ENCODE measurements around the gene DGKQ.
"Not testable (repeated sequence)": the region's sequence is repeated elsewhere in the genome, so short reads cannot be mapped to it uniquely, and the experiment has no call there.

The DGKQ gene

GRCh38 chr4:1009542-1010394 is 36.4 kb upstream of the DGKQ start:
- peak; percentile 92 for DNase-seq

- DNase-seq = peak; percentile 76
Observed at GRCh38 chr4:1008840-1009541, 35.6 kb upstream of the DGKQ start.

GRCh38 chr4:1006856-1007255 is 33.5 kb upstream of the DGKQ start:
- no peak for DNase-seq

GRCh38 chr4:1004557-1005485 is 31.5 kb upstream of the DGKQ start:
- no peak for DNase-seq

GRCh38 chr4:1004071-1004418 is 30.7 kb upstream of the DGKQ start:
- no peak for DNase-seq

DNA sequence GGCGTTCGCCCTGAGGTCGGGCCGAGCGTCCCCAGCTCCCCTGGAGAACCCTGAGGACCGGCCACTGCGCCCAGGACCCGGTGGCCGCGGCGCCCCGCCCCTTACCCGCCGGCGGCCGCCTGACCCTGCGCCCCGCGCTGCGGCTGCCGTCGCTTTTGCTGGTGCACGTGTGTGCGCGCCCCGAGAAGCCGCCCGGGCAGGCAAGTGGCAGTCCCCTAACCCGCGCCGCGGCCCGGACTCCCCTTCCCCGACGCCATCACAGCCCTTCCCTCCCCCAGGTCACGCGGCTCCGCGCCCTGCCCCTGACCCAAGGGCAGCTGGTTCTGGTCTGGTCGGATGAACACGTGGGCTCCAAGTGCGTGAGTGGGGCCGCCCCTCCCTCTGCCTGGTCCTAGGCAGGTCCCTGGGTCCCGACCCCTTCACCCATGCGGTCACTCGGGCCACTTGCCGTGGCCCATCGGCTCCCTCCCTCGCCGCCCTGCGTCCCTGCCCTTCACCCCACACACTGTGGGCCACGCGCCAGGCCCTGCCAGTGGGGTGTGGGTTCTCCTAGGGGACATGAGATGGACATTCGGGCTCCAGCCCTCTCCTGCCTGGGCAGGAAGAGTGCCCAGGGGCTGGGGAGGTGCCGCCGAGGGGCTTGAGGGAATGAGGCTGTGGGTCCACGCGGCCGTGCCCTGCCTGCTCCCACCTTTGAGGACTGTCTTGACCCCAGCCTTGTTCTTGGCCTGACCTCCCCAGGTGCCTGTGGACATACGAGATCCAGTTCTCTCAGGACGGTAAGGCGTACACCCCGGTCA is 30.1 kb upstream of the DGKQ start:
- no peak for DNase-seq

DNA sequence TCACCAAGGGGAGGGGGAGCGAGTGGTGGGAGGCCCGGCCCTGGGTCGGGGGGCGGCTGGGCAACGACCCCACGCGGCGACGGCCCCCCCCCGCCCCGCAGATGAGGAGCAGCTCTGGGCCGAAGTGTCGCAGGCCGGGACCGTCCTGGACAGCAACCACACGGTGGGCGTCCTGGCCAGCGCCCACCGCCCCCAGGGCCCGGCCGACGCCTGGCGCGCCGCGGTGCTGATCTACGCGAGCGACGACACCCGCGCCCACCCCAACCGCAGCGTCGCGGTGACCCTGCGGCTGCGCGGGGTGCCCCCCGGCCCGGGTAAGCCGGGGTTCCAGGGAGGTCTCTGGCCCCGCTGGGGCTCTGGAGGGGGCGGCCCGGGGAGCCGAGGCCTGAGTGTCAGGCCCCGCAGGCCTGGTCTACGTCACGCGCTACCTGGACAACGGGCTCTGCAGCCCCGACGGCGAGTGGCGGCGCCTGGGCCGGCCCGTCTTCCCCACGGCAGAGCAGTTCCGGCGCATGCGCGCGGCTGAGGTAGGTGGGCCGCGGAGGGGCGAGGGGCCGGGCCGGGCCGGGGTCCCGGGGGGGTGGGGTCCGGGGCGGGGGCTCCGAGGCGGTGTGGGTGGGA is 29.4 kb upstream of the DGKQ start:
- DNase-seq = no peak

- DNase-seq = no peak
Observed at GRCh38 chr4:1002131-1002630, 28.8 kb upstream of the DGKQ start.

DNA sequence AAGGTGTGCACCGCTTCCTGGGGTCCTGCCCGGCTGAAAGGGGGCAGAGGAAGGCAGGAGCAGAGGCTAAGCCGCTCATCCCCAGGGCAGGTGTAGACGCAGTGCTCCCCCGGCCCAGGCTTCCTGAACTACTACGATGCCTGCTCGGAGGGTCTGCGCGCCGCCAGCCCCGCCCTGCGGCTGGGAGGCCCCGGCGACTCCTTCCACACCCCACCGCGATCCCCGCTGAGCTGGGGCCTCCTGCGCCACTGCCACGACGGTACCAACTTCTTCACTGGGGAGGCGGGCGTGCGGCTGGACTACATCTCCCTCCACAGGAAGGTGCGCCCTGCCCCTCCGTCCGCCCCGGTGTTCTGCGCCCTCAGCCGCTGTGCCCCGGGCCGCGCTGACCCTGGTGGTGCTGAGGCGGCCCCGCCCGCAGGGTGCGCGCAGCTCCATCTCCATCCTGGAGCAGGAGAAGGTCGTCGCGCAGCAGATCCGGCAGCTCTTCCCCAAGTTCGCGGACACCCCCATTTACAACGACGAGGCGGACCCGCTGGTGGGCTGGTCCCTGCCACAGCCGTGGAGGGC is 28.3 kb upstream of the DGKQ start:
- DNase-seq = no peak

DNA sequence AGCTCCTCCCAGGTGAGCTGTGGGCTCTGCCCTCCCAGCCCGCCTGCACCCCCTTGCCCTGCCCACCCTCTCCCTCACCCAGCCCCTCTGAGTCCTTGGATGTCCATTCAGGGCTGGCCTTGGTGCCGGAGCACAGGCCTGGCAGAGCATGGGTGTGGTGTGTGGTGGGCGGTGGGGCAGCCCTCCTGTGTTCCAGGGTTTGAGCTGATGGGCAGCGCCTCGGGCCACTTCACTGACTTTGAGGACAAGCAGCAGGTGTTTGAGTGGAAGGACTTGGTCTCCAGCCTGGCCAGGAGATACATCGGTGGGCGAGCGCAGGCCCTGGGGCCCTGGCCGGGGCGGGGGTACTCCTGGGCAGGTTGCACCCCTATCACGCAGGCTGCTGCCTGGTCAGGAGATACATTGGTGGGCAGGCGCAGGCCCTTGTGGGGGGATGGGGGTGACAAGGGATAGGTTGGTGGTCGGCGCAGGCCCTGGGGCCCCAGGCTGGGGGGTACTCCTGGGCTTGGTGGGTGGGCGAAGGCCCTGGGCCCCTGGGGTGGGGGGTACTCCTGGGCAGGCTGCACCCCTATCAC is 27.4 kb upstream of the DGKQ start:
- DNase-seq = no peak

DNA sequence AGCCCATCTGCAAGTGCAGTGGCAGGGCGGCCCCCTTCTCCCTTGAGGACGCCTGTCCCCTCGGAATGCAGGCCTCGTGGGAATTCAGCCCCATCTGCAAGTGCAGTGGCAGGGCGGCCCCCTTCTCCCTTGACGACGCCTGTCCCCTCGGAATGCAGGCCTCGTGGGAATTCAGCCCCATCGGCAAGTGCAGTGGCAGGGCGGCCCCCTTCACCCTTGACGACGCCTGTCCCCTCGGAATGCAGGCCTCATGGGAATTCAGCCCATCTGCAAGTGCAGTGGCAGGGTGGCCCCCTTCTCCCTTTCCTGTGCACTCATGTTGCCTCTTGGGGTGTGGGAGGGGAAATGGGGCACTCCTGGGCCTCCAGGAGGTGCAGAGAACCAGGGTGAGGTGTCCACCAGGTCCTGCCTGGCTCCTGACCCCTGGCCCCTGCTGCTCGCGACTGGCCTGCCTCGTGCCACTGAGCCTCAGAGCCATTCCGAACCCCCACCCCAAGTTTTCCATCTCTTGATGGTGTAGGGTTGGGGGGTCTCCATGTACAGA is 26.6 kb upstream of the DGKQ start:
- no peak for DNase-seq

- not testable (repeated sequence) for DNase-seq
Observed at GRCh38 chr4:999240-999863, 26.0 kb upstream of the DGKQ start.

GRCh38 chr4:998096-998691 is 24.8 kb upstream of the DGKQ start:
- no peak for DNase-seq

DNA sequence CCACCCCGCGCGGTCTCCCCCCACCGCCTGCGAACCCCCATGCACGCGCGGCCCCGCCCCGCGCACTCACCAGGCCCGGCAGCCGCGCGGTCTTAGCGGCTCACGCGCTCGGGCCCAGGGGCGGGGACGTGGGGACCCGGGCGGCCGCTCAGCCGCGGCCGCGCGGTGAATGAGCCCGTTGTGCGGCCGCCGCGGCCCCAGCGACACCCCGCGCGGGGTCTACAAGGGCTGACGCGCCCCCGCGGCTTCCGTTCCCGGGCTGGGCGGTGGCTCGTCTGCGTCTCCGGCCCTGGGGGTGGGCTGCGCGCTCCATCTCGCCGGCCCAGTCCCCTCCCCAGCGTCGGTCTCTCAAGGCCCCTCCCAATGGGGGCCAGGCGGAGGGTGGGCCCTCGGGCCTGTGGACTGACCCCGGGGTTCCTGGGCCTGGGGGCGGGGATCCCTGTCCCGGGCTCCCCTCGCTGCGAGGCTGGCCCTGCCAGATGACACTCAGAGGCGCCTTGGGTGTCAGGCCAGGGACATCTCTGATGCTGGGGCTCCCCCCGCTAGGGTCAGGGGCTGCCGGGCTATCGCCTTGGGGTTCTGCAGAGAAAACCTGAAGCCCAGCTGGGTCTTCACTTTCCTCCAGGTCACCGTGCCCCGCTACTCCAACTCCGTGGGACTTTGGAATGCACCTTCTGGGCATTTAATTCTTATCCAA is 24.2 kb upstream of the DGKQ start:
- no peak for DNase-seq

GRCh38 chr4:996997-997374 is 23.6 kb upstream of the DGKQ start:
- no peak for DNase-seq

- DNase-seq = no peak
Observed at GRCh38 chr4:996030-996996, 22.9 kb upstream of the DGKQ start.

GRCh38 chr4:995311-996026 is 22.1 kb upstream of the DGKQ start:
- DNase-seq = no peak
